Cardiac muscle cell (in vitro differentiated cells and primary cell): ENCODE data around the gene ACOXL. TPM values are rescaled to one million over a fixed set of nuclear protein-coding genes. Genes with fewer than 3 reads are reported as not detected.

ENCODE experiments used
- DNase-seq, 2 donors: peaks; one replicate each; pipeline versions ENCODE4 v3.0.0 to v3.0.0-alpha.2; 2010 to 2017; ENCODE audit warnings: low read depth in 1 of 2, low spot score in 1 of 2
- H3K27ac ChIP-seq: fragments of 200-600 bp; sonication (generic); 2 replicates; pipeline ENCODE4 v1.5.1; 2016
- H3K27me3 ChIP-seq: fragments of 200-600 bp; sonication (generic); 2 replicates; pipeline ENCODE4 v1.6.0; 2016; ENCODE audit warnings: control low read depth
- H3K36me3 ChIP-seq: fragments of 200-600 bp; sonication (generic); 2 replicates; pipeline ENCODE4 v1.5.1; 2016; ENCODE audit warnings: control low read depth
- H3K4me1 ChIP-seq: fragments of 200-600 bp; sonication (generic); 2 replicates; pipeline ENCODE4 v1.8.1; 2017; ENCODE audit warnings: low read depth, mild to moderate bottlenecking, mixed run types
- H3K4me3 ChIP-seq: fragments of 200-600 bp; sonication (generic); 2 replicates; pipeline ENCODE4 v1.5.1; 2016; ENCODE audit warnings: mild to moderate bottlenecking
- H3K9me3 ChIP-seq: fragments of 200-600 bp; sonication (generic); 2 replicates; pipeline ENCODE4 v1.5.1; 2017; ENCODE audit warnings: low read depth, mild to moderate bottlenecking, control low read depth
- polyA plus RNA-seq: library from polyadenylated mRNA; unstranded; fragments of >200 nt; fragmentation: Nextera tagmentation; extraction: Ambion mirVana; gene quantifications from 2 replicates; pipeline ENCODE4 v1.2.1, GENCODE V29; 2016
- total RNA-seq: library from RNA; depleted of rRNA; stranded (reverse); fragments of >200 nt; gene quantifications from 2 replicates; pipeline ENCODE4 v1.2.3, GENCODE V29; 2016
- TF ChIP-seq, protein P1 (sequence below): IDR thresholded peaks from 2 replicates; pipeline ENCODE4 v1.5.1; 2012; ENCODE audit warnings: low read depth, mild to moderate bottlenecking, low read length

The ACOXL gene
- total and polyA plus RNA-seq, 2 experiments from 2014 or later, result 0.89 to 2.4 TPM

DNA sequence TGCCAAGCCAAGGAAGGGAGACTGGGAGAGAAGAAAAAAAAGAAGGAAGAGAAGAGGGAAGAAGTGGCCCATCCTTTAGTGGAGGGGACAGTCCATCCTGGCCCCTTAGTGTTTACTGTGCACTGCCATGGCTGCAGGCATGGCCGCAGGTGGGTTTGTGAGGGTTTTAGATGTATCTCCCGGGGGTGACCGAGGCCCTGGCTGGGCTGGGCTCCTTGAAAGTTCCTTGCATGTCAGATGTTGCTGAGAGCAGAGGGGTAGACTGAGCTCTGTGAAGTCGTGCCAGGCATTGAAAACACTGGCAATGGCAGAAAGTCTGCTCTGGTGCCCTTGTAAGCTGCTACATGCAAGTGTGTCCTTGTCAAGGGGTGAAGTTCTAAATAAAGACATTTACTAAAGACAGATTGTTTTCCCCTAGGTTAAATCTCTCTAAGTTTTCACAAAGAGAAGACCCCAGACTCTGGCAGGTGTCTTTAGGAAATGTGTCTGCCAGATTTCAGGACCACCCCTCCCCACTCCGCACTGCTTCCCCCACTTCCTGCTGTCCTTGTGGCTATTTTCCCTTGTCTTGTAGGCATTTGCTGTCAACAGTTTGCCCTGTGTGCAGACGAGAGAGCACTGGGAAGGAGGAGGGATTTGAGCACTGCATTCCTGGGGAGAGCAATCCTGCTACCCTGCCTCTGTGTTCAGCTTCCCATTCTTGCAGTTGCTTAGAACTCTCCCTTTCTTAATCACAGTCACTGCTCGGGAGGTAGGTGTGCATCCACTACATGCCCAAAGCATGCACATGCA, 68.4 kb downstream of the ACOXL start:
- H3K27ac ChIP-seq, result peak overlapping the region; percentile 69
- DNase-seq, result peak in 1 of 2 donors; percentile 77
- TF ChIP-seq, protein P1, sequence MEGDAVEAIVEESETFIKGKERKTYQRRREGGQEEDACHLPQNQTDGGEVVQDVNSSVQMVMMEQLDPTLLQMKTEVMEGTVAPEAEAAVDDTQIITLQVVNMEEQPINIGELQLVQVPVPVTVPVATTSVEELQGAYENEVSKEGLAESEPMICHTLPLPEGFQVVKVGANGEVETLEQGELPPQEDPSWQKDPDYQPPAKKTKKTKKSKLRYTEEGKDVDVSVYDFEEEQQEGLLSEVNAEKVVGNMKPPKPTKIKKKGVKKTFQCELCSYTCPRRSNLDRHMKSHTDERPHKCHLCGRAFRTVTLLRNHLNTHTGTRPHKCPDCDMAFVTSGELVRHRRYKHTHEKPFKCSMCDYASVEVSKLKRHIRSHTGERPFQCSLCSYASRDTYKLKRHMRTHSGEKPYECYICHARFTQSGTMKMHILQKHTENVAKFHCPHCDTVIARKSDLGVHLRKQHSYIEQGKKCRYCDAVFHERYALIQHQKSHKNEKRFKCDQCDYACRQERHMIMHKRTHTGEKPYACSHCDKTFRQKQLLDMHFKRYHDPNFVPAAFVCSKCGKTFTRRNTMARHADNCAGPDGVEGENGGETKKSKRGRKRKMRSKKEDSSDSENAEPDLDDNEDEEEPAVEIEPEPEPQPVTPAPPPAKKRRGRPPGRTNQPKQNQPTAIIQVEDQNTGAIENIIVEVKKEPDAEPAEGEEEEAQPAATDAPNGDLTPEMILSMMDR, result no peak

DNA sequence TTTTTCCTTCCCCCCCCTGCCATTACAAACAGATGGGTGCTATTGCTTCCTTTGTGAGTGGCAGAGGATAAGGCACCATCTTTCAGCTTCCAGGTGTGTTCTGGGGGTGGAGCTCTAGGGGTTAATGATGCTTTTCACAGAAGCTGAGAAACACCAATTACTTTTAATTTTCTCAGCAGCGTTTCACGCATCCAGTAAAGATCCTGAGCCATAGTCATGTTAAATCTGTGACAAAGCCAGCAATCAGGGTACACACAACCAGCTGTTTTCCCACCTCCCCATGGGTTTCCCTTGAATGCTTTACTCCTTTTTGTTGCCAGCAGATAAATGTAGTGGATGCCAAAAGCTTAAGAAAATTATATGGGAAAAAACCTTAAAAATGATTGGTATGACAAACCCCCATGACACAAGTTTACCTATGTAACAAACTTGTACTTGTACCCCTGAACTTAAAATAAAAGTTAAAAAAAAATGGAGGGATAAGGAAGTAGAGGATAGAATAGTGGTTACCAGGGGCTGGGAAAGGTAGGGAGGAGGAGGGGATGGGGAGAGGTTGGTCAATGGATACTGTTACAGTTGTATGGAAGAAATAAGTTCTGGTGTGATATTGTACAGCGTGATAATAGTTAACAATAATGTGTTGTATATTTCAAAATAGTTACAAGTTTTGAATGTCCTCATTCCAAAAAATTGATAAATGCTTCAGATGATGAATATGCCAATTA, 70.0 kb downstream of the ACOXL start:
- no peak overlapping the region for H3K27ac ChIP-seq
- no peaks in the 10 kb centered on the region for H3K27me3 ChIP-seq
- TF ChIP-seq, protein P1, result no peak
- DNase-seq, result no peak
- H3K4me1 ChIP-seq, result peaks cover 26% of the 10 kb centered on the region
- H3K9me3 ChIP-seq, result no peaks in the 10 kb centered on the region
- H3K36me3 ChIP-seq, result no peaks in the 10 kb centered on the region
- H3K4me3 ChIP-seq, result no peak overlapping the region

More for the DNA sequence above, 68.4 kb downstream of the ACOXL start:
- Histone ChIP-seq H3K27me3 (no peaks in the 10 kb centered on the region), H3K4me1 (peaks cover 22% of the 10 kb centered on the region), H3K9me3 (no peaks in the 10 kb centered on the region), H3K4me3 (no peak overlapping the region), H3K36me3 (no peaks in the 10 kb centered on the region)

- Histone ChIP-seq H3K27ac (no peak overlapping the region), H3K36me3 (no peaks in the 10 kb centered on the region), H3K4me1 (peaks cover 26% of the 10 kb centered on the region), H3K9me3 (no peaks in the 10 kb centered on the region), H3K27me3 (no peaks in the 10 kb centered on the region), H3K4me3 (no peak overlapping the region)
- TF ChIP-seq, protein P1, result no peak
- DNase-seq, result no peak
Measured at GRCh38 chr2:110804433-110804832, 72.1 kb downstream of the ACOXL start.

DNA sequence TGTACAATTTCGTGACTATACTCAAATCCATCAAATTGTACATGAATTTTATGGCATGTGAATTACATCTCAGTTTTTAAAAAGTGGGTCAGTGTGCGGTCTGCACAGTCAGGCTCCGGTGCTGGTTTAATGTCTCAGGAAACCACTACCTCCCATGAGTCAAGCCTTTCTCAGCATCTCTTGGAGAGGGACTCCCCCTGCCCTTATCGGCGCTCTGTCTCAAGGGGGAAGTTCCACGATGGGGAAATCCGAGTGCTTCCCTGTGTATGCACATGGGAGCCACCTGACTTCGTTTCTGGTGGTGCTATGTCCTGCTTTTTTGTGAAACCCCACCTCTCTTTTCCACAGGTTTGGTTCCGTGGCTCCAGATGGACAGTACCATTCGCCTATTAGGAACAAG, 72.5 kb downstream of the ACOXL start:
- Histone ChIP-seq H3K27me3 (no peaks in the 10 kb centered on the region), H3K4me1 (peaks cover 26% of the 10 kb centered on the region), H3K36me3 (no peaks in the 10 kb centered on the region), H3K27ac (no peak overlapping the region), H3K9me3 (no peaks in the 10 kb centered on the region), H3K4me3 (no peak overlapping the region)
- no peak for DNase-seq
- TF ChIP-seq, protein P1, result no peak

GRCh38 chr2:110805894-110806452, 73.6 kb downstream of the ACOXL start:
- Histone ChIP-seq H3K27me3 (no peaks in the 10 kb centered on the region), H3K9me3 (no peaks in the 10 kb centered on the region), H3K27ac (peak overlapping the region; percentile 70), H3K36me3 (no peaks in the 10 kb centered on the region), H3K4me1 (peaks cover 17% of the 10 kb centered on the region), H3K4me3 (no peak overlapping the region)
- TF ChIP-seq, protein P1, result no peak
- DNase-seq, result no peak
